Middle frontal gyrus (tissue), 1 donor: ENCODE data around the gene B3GNT2.
"Not testable (repeated sequence)": the region's sequence is repeated elsewhere in the genome, so short reads cannot be mapped to it uniquely, and the experiment has no call there.

ENCODE experiments used
- DNase-seq: peaks from one replicate; pipeline ENCODE4 v3.0.0-alpha.2; 2015; ENCODE audit warnings: low spot score; ENCODE audit errors: extremely low spot score

The B3GNT2 gene

GRCh38 chr2:62234755-62235655, 39.1 kb downstream of the B3GNT2 start:
- no peak for DNase-seq

GRCh38 chr2:62236499-62236898, 40.6 kb downstream of the B3GNT2 start:
- DNase-seq = no peak

DNA sequence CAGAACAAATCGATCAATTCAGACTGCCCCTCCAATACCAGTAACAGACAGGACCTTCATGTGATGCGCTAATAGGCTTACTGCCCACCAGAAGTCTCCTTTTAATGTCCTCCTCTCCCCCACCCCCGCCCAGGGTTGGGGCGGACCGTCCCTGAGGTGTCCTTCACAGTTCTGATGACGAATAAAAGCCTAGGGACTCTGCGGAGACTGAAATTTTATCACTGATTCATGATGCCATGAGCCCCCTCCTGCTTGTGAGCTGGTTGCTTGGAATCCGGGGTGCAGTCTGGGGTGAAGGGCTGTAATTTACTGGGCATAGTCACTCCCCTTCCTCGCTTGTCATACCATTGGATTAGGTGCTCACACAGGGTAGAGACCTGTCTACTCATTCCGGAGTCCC, 42.3 kb downstream of the B3GNT2 start:
- DNase-seq = no peak

DNA sequence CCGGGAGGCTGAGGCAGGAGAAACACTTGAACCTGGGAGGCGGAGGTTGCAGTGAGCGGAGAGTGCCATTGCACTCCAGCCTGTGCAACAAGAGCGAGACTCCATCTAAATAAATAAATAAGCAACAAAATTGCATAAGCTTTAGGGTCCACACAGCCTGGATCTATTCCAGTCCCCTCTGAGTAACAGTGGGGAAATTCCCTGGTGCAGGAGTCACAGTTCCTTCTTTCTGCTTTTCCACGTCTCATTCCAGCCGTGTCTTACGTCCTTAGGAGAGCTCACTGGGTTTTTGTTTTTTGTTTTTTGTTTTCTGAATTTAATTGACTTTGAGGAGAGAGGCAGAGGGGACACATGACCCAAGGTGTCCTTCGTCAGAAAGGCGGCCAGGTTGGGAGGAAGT, 44.6 kb downstream of the B3GNT2 start:
- DNase-seq = no peak

- no peak for DNase-seq
Observed at GRCh38 chr2:62243983-62244382, 48.1 kb downstream of the B3GNT2 start.

GRCh38 chr2:62248226-62248625, 52.3 kb downstream of the B3GNT2 start:
- no peak for DNase-seq

GRCh38 chr2:62250239-62250638, 54.3 kb downstream of the B3GNT2 start:
- DNase-seq = no peak

- DNase-seq = peak; percentile 14
Observed at GRCh38 chr2:62254424-62255266, 58.7 kb downstream of the B3GNT2 start.

GRCh38 chr2:62257466-62257865, 61.6 kb downstream of the B3GNT2 start:
- DNase-seq = no peak

- DNase-seq = no peak
Observed at GRCh38 chr2:62263076-62263715, 67.3 kb downstream of the B3GNT2 start.

DNA sequence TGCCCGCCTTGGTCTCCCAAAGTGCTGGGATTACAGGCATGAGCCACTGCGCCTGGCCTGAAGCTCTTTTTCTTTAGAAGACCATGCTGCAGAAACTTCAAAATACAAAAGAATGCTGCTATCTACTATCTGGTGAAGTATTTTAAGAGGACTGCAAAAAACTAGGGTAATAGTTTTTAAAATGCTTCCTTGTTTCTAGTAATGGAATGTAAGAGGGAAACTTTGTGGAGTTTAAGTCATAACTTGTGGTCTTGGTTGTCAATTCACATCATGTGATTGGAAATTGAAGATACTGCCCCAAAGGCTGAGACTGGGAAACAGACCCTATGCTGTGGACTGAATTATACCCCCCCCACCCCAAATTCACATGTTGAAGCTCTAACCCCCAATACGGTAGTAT, 68.3 kb downstream of the B3GNT2 start:
- no peak for DNase-seq

- no peak for DNase-seq
Observed at GRCh38 chr2:62265106-62265505, 69.2 kb downstream of the B3GNT2 start.

DNA sequence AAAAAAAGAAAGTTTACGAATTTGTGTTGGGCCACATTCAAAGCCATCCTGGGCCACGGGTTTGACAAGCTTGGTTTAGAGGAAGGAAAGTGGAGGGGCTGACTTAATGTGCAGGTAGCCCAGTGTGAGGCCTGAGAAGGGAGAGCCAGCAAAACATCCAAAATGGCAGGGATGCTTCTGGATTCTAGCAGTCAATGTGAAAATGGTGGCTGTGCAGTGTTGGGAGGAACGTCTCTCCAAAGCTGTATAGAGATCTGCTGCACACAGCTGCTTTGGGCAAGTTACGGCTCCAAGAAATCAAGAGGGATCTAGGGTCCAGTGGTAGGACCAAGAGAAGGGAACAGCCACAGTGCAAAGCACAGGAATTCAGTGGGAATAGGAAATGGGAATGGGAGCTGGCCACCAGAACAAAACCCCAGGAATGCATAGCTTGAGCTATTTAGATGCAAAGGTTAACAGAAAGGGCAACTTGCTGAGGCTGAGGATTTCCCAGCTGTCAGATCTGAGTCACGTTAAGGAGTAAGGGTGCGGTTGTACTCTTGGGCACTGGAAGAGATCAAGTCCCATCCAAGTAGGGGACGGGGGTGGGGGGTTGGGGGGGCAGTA, 70.6 kb downstream of the B3GNT2 start:
- DNase-seq = no peak

DNA sequence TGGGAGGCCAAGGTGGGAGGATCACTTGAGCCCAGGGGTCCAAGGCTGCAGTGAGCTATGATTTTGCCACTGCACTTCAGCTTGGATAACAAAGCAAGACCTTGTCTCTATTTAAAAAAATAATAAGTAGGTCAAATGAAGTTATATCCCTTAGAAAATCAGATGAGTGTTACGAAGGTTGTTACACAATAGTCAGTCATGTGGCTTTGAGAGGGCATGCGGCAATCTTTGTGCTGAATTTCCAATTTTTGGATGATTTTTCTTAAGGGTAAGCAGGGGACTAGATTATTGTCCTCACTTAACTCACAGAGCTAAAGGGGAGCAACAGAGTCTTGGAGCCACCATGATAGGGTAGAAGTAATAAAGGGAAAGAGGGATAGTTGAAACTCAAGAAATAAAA, 71.8 kb downstream of the B3GNT2 start:
- no peak for DNase-seq

GRCh38 chr2:62268681-62269188, 72.8 kb downstream of the B3GNT2 start:
- not testable (repeated sequence) for DNase-seq

DNA sequence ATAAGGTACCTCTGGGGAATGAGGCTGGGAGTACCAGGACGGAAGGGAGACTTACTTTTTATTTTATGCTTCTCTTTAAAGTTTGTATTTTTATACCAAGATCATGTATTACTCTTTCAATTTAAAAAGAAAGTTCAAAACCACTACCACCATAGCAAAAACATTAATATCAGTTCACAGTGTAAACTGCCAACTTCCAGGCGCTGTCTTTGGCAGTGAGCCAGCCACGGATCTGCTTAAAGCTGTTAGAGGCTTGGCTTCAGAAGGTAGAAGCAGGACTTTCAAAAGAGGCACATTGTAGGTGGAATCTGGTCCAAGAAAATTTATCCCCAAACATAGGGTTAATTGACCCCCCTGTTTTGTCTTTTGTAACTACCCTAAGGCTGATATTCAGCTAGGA, 74.8 kb downstream of the B3GNT2 start:
- DNase-seq = no peak
